ENCODE data around the gene GPR37.

DNA sequence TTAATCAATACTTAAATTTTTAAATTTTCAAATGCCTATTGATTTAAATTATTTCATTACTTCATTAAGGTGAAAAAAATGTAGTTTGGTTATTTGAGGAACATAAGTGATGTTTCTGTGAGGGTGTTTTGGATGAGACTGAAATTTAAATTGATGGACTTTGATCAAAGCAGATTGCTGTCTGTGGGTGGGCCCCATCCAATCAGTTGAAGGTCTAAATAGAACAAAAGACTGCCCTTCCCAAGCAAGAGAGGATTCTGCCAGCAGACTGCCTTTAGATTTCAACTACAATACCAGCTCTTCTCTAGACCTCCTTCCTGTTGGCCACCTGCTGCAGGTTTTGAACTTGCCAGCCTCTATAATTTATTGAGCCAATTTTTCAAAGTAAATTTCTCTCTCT lies 14.5 kb upstream of the GPR37 start:
- no peak for TF ChIP-seq POLR2A (IDR thresholded peaks at IDR 0.05; ENCODE audit: low read depth, low read length)
- TF ChIP-seq POLR2AphosphoS2 (IDR thresholded peaks at IDR 0.05; ENCODE audit: low read depth, low read length): no peak
- TF ChIP-seq SIN3A (IDR thresholded peaks at IDR 0.05; ENCODE audit: low read depth, low read length): no peak
- TF ChIP-seq CEBPB (IDR thresholded peaks at IDR 0.05; ENCODE audit: borderline replicate concordance in 1 of 2, low read depth in 2 of 2, low read length in 2 of 2): no peak
- no peak for TF ChIP-seq CHD2 (IDR thresholded peaks at IDR 0.05; ENCODE audit: borderline replicate concordance, low read depth, low read length)
- TF ChIP-seq, protein P1, sequence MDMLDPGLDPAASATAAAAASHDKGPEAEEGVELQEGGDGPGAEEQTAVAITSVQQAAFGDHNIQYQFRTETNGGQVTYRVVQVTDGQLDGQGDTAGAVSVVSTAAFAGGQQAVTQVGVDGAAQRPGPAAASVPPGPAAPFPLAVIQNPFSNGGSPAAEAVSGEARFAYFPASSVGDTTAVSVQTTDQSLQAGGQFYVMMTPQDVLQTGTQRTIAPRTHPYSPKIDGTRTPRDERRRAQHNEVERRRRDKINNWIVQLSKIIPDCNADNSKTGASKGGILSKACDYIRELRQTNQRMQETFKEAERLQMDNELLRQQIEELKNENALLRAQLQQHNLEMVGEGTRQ (IDR thresholded peaks at IDR 0.05; ENCODE audit: borderline replicate concordance, low read depth, low read length): no peak
- no peak for TF ChIP-seq EZH2 (IDR thresholded peaks at IDR 0.05; ENCODE audit: borderline replicate concordance, control insufficient read depth, low read depth, low read length)
- no peak for TF ChIP-seq MXI1 (IDR thresholded peaks at IDR 0.05; ENCODE audit: low read depth, low read length)
- TF ChIP-seq, protein P2, sequence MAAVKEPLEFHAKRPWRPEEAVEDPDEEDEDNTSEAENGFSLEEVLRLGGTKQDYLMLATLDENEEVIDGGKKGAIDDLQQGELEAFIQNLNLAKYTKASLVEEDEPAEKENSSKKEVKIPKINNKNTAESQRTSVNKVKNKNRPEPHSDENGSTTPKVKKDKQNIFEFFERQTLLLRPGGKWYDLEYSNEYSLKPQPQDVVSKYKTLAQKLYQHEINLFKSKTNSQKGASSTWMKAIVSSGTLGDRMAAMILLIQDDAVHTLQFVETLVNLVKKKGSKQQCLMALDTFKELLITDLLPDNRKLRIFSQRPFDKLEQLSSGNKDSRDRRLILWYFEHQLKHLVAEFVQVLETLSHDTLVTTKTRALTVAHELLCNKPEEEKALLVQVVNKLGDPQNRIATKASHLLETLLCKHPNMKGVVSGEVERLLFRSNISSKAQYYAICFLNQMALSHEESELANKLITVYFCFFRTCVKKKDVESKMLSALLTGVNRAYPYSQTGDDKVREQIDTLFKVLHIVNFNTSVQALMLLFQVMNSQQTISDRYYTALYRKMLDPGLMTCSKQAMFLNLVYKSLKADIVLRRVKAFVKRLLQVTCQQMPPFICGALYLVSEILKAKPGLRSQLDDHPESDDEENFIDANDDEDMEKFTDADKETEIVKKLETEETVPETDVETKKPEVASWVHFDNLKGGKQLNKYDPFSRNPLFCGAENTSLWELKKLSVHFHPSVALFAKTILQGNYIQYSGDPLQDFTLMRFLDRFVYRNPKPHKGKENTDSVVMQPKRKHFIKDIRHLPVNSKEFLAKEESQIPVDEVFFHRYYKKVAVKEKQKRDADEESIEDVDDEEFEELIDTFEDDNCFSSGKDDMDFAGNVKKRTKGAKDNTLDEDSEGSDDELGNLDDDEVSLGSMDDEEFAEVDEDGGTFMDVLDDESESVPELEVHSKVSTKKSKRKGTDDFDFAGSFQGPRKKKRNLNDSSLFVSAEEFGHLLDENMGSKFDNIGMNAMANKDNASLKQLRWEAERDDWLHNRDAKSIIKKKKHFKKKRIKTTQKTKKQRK (IDR thresholded peaks at IDR 0.05; ENCODE audit: low read depth, low read length): no peak
- no peak for TF ChIP-seq ETV6 (conservative IDR thresholded peaks at IDR 0.05 in 1 of 2, IDR thresholded peaks at IDR 0.05 in 1 of 2; ENCODE audit: borderline replicate concordance in 1 of 2, low read depth in 1 of 2)
- TF ChIP-seq RELA (IDR thresholded peaks at IDR 0.05; ENCODE audit: borderline replicate concordance, partially characterized antibody): no peak
- TF ChIP-seq, protein P3, sequence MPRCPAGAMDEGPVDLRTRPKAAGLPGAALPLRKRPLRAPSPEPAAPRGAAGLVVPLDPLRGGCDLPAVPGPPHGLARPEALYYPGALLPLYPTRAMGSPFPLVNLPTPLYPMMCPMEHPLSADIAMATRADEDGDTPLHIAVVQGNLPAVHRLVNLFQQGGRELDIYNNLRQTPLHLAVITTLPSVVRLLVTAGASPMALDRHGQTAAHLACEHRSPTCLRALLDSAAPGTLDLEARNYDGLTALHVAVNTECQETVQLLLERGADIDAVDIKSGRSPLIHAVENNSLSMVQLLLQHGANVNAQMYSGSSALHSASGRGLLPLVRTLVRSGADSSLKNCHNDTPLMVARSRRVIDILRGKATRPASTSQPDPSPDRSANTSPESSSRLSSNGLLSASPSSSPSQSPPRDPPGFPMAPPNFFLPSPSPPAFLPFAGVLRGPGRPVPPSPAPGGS (IDR thresholded peaks at IDR 0.05; ENCODE audit: borderline replicate concordance, insufficient read depth, low read depth, low read length, poor library complexity, severe bottlenecking): no peak
- TF ChIP-seq TAF1 (IDR thresholded peaks at IDR 0.05; ENCODE audit: borderline replicate concordance, low read depth, low read length): no peak

All from GM12878 (cell line).